Ectodermal cell (in vitro differentiated cells): Measurements from ENCODE around the gene ABHD4.

ENCODE experiments used
- H3K27ac ChIP-seq: 2 replicates; pipeline ENCODE4 v1.7.0; 2013; ENCODE audit warnings: mild to moderate bottlenecking, low read depth, low read length; ENCODE audit not compliant: insufficient read depth, poor library complexity, severe bottlenecking
- H3K27me3 ChIP-seq: 2 replicates; pipeline ENCODE4 v1.7.0; 2013; ENCODE audit warnings: mild to moderate bottlenecking, low read length; ENCODE audit not compliant: insufficient read depth, control insufficient read depth, poor library complexity, severe bottlenecking
- H3K36me3 ChIP-seq: one replicate; pipeline ENCODE4 v1.7.0; 2013; ENCODE audit warnings: low read length; ENCODE audit not compliant: control insufficient read depth, insufficient read depth
- H3K4me1 ChIP-seq: one replicate; pipeline ENCODE4 v1.7.0; 2013; ENCODE audit warnings: low read length; ENCODE audit not compliant: control insufficient read depth, insufficient read depth
- H3K4me3 ChIP-seq: 2 replicates; pipeline ENCODE4 v1.7.0; 2013; ENCODE audit warnings: low read depth, low read length, control low read depth; ENCODE audit not compliant: insufficient read depth
- H3K9me3 ChIP-seq: 2 replicates; pipeline ENCODE4 v1.7.0; 2013; ENCODE audit warnings: mild to moderate bottlenecking, low read length, moderate library complexity; ENCODE audit not compliant: control insufficient read depth
- WGBS, 2 experiments: methylation state at CpG; one replicate each; pipeline ENCODE4 v1.1.7; 2013; ENCODE audit warnings: missing lambda C conversion rate in 2 of 2; 5-methylcytosine and 5-hydroxymethylcytosine counted together

The ABHD4 gene

GRCh38 chr14:22554498-22555383 is 43.4 kb upstream of the ABHD4 start:
- Histone ChIP-seq H3K27me3 (no peaks in the 10 kb centered on the region), H3K4me1 (peaks cover 10% of the 10 kb centered on the region), H3K9me3 (no peaks in the 10 kb centered on the region), H3K36me3 (no peaks in the 10 kb centered on the region), H3K27ac (no peak overlapping the region), H3K4me3 (no peak overlapping the region)
- 93 to 96% methylated on average over 15 of the region's 15 CpGs for WGBS, 2 experiments

- Histone ChIP-seq H3K27ac (no peak overlapping the region), H3K4me3 (no peak overlapping the region), H3K4me1 (peaks cover 2% of the 10 kb centered on the region), H3K9me3 (no peaks in the 10 kb centered on the region), H3K27me3 (no peaks in the 10 kb centered on the region), H3K36me3 (no peaks in the 10 kb centered on the region)
- WGBS, 2 experiments = 92% methylated on average over 4 of the region's 4 CpGs
Measured at GRCh38 chr14:22555384-22556011, 42.6 kb upstream of the ABHD4 start.

GRCh38 chr14:22556021-22556989 is 41.8 kb upstream of the ABHD4 start:
- H3K4me3 ChIP-seq = no peak overlapping the region

GRCh38 chr14:22556990-22557623 is 41.0 kb upstream of the ABHD4 start:
- H3K9me3 ChIP-seq = no peaks in the 10 kb centered on the region
- no peaks in the 10 kb centered on the region for H3K36me3 ChIP-seq
- H3K27ac ChIP-seq = no peak overlapping the region
- 18 to 20% methylated on average over 28 of the region's 28 CpGs for WGBS, 2 experiments
- H3K4me3 ChIP-seq = no peak overlapping the region
- no peaks in the 10 kb centered on the region for H3K27me3 ChIP-seq
- no peaks in the 10 kb centered on the region for H3K4me1 ChIP-seq

More at GRCh38 chr14:22556021-22556989, 41.8 kb upstream of the ABHD4 start:
- 88 to 90% methylated on average over 27 to 28 of the region's 28 CpGs for WGBS, 2 experiments
- Histone ChIP-seq H3K9me3 (no peaks in the 10 kb centered on the region), H3K27me3 (no peaks in the 10 kb centered on the region), H3K4me1 (no peaks in the 10 kb centered on the region), H3K36me3 (no peaks in the 10 kb centered on the region), H3K27ac (no peak overlapping the region)

GRCh38 chr14:22557846-22558220 is 40.3 kb upstream of the ABHD4 start:
- 70 to 78% methylated on average over 1 of the region's 1 CpG for WGBS, 2 experiments
- no peak overlapping the region for H3K27ac ChIP-seq
- no peaks in the 10 kb centered on the region for H3K27me3 ChIP-seq
- H3K9me3 ChIP-seq = no peaks in the 10 kb centered on the region
- H3K36me3 ChIP-seq = no peaks in the 10 kb centered on the region
- no peak overlapping the region for H3K4me3 ChIP-seq
- H3K4me1 ChIP-seq = no peaks in the 10 kb centered on the region

GRCh38 chr14:22558221-22558913 is 39.7 kb upstream of the ABHD4 start:
- H3K4me1 ChIP-seq = no peaks in the 10 kb centered on the region
- 91 to 92% methylated on average over 25 of the region's 25 CpGs for WGBS, 2 experiments
- no peaks in the 10 kb centered on the region for H3K36me3 ChIP-seq
- no peaks in the 10 kb centered on the region for H3K27me3 ChIP-seq
- H3K27ac ChIP-seq = no peak overlapping the region
- H3K4me3 ChIP-seq = no peak overlapping the region
- no peaks in the 10 kb centered on the region for H3K9me3 ChIP-seq

GRCh38 chr14:22559041-22559440 is 39.1 kb upstream of the ABHD4 start:
- no peaks in the 10 kb centered on the region for H3K27me3 ChIP-seq

GRCh38 chr14:22560662-22561365 is 37.3 kb upstream of the ABHD4 start:
- H3K9me3 ChIP-seq = no peaks in the 10 kb centered on the region
- no peaks in the 10 kb centered on the region for H3K27me3 ChIP-seq
- peaks cover 5% of the 10 kb centered on the region for H3K36me3 ChIP-seq
- no peaks in the 10 kb centered on the region for H3K4me1 ChIP-seq
- WGBS, 2 experiments = 76 to 81% methylated on average over 13 of the region's 13 CpGs
- H3K27ac ChIP-seq = no peak overlapping the region
- no peak overlapping the region for H3K4me3 ChIP-seq

More at GRCh38 chr14:22559041-22559440, 39.1 kb upstream of the ABHD4 start:
- Histone ChIP-seq H3K4me3 (no peak overlapping the region), H3K36me3 (no peaks in the 10 kb centered on the region), H3K27ac (no peak overlapping the region), H3K9me3 (no peaks in the 10 kb centered on the region), H3K4me1 (no peaks in the 10 kb centered on the region)
- 90 to 97% methylated on average over 1 of the region's 1 CpG for WGBS, 2 experiments

GRCh38 chr14:22561366-22561660 is 36.8 kb upstream of the ABHD4 start:
- whole genome bisulfite sequencing, 2 experiments = 87 to 91% methylated on average over 3 of the region's 3 CpGs
- no peak overlapping the region for H3K4me3 ChIP-seq
- no peak overlapping the region for H3K27ac ChIP-seq
- H3K9me3 ChIP-seq = no peaks in the 10 kb centered on the region
- no peaks in the 10 kb centered on the region for H3K4me1 ChIP-seq
- no peaks in the 10 kb centered on the region for H3K27me3 ChIP-seq
- H3K36me3 ChIP-seq = peaks cover 5% of the 10 kb centered on the region
